NCI-H1092 treated with DMSO at 0.1 percent for 48 hours (cell line): ENCODE measurements around the gene DNAH7.

ENCODE experiments used
- DNase-seq: peaks from one replicate; lab custom pipeline; 2025; lab: John Stamatoyannopoulos, UW

The DNAH7 gene

DNA sequence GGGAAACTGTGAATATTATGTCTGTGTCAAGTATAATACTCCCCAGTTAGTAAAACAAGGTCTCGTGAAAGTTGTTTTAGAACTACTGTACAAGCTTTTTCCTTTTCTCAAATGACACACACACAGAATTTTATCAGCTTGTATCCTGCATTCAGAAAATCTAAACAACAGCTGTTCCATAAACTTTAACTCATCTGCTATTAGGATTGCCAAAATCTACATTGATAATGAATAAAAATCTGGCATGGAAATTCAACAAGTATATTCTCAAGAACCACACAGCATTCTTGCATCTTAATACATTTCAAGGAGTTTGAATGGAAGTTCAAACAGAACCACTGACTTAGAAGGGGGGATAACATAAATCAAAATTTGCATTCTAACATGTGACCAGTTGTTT lies 260.4 kb downstream of the DNAH7 start:
- no peak for DNase-seq

DNA sequence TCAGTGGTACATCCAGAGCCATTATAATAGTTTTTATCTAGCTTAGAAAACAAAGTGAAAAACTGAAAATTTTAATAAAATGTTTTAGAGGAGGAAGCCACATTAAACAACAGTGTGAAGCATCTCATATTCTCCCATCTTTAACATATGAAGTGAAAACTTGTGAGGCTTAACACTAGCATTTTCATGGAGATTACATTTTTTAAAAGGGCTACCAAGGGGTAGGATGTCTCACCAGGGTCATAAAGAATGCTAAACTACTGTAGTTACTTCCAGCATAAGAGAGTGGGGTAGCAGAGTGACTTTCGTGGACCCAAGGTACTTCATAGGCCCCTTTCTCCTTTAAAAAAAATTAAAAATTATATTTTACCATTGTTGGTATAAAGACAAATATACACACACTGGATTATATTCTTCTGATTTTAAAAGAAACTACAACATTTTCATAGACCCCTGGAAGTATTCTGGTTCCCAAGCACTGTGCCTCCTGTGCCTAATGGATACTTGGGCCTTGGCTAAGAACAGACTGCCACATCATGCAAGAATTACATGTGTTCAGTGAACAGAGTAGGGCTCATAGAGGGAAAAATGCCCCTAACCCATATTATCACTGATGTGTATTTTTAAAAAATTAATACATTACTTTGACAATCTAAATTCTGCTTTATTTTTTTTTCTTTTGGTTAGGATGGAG lies 263.2 kb downstream of the DNAH7 start:
- DNase-seq, result no peak

DNA sequence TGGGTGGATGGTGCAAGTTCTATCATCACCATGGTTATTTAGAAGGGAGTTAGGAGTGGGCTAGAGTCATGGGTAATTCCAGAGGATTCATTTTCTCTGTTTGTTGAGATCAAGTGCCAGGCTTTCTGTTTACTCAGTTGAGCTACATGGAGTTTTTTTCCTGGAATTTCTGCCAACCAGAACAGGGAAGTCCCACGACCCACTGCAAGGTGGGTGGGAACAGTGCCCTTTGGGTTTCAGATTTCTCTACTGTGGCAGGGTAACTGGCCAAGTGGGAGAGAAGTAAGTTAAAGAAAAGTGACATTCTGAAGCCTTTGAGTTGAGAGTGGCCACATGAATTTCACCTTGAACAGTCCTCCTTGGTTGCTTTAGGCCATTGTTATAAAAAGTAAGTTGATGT lies 272.8 kb downstream of the DNAH7 start:
- DNase-seq, result no peak

- no peak for DNase-seq
These were observed 274.8 kb downstream of the DNAH7 start for GRCh38 chr2:195793881-195794280.

DNA sequence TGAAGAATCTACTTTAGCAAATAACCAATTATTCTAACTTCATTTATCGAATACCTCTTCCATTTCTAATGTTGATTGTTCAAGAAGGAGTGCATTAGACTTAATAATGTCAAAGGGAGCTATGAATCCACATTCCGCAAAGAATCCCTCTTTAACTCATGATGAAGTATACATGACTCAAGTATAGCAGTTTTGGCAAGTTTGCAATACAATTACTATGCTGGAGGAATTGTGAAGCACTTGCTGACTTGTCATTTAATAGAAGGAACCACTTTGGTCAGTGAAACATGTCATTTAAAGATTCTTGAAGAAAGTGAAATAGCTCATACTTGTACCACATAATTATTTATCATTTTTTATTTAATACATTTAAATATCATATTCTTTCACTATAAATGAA lies 286.5 kb downstream of the DNAH7 start:
- DNase-seq, result no peak

DNA sequence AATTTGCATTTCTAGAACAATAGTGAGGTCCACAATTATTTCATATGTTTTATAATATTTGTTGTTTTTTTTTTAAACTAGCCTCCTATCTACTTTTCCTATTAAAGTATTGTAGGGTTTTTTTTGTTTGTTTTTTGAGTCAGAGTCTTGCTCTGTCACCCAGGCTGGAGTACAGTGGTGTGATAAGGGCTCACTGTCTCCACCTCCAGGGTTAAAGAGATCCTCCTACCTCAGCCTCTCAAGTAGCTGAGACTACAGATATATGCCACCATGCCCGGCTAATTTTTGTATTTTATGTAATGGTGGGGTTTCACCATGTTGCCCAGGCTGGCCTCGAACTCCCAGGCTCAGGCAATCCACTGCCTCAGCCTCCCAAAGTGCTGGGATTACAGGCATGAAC lies 289.1 kb downstream of the DNAH7 start:
- DNase-seq, result no peak

- DNase-seq, result no peak
These were observed 298.7 kb downstream of the DNAH7 start for GRCh38 chr2:195769975-195770374.

GRCh38 chr2:195768431-195768830 lies 300.2 kb downstream of the DNAH7 start:
- no peak for DNase-seq

GRCh38 chr2:195766691-195767090 lies 301.9 kb downstream of the DNAH7 start:
- DNase-seq, result no peak

DNA sequence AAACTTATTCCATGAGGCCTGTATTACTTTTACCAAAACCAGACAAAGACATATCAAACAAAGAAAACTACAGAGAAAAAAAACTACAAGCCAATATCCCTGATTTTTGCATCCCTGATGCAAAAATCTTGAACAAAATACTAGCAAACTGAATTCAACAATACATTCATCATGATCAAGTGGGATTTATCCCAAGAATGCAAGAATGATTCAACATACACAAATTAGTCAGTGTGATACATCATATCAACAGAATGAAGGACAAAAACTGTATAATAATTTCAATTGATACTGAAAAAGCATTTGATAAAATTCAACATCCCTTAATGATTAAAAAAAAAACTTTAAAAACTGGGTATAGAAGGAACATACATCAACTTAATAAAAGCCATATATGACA lies 304.8 kb downstream of the DNAH7 start:
- no peak for DNase-seq

- DNase-seq, result no peak
These were observed 308.8 kb downstream of the DNAH7 start for GRCh38 chr2:195759877-195760276.

GRCh38 chr2:195758846-195759245 lies 309.8 kb downstream of the DNAH7 start:
- no peak for DNase-seq

DNA sequence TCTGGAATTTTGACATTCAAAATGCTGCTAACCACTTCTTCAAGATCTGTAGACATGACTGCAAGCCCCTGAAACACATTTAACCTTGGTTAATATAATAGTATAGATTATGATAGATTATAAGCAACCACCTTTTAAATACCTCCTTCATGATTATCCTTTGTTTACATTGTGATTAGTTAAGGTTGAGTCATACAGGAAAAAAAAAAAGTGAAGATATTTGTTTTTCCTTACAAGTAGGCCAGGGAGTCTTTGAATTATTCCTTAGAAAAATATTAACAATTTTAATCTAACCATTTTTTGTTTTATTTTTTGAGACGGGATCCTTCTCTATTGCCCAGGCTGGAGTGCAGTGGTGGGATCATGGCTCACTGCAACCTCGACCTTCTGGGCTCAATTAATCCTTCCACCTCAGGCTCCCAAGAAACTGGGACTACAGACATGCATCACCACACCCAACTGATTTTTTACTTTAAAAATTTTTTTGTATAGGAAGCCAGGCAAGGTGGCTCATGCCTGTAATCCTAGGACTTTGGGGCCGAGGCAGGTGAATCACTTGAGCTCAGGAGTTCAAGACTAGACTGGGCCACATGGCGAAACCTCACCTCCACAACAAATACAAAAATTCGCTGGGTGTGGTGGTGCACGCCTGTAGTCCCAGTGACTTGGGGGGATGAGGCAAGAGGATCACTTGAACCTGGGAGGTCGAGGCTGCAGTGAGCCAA lies 312.3 kb downstream of the DNAH7 start:
- no peak for DNase-seq

GRCh38 chr2:195741191-195741590 lies 327.4 kb downstream of the DNAH7 start:
- no peak for DNase-seq

DNA sequence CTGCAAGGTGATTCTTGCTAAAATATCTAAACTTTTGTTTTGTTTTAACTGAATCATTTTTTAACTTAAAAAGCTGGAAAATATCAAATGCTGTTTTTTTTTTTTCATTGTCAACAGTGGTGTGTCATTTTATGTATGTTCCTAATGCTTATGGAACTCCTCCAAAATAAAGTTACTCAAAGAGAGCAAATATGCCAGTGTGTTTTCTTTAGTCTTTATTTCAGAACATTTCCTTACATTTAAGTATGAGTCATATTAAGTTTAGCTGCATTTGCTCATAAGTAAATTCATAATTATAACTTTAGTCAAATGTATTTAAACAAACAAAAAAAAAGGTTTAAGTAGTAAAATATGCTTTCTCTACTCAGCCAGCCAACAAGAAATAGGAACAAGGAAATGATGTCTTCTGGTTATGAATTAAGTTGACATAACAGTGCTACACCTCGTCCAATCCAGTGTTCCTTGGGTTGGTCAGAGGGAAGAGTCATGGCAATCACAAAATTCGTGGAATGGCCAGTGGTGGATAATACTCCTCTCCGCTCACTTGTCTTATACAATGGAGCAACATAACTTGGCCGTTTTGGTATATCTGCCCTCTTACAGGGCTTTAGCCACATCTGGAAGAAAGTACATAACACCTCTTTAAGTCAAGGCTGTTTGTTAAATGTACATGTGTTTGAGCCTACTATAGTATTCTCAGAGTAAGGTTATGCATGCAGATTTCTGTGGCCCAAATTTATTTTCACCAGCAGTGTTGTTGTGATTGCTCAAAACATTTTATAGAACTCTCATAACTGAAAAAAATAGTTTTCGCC lies 330.9 kb downstream of the DNAH7 start:
- no peak for DNase-seq

GRCh38 chr2:195735347-195735746 lies 333.3 kb downstream of the DNAH7 start:
- no peak for DNase-seq

DNA sequence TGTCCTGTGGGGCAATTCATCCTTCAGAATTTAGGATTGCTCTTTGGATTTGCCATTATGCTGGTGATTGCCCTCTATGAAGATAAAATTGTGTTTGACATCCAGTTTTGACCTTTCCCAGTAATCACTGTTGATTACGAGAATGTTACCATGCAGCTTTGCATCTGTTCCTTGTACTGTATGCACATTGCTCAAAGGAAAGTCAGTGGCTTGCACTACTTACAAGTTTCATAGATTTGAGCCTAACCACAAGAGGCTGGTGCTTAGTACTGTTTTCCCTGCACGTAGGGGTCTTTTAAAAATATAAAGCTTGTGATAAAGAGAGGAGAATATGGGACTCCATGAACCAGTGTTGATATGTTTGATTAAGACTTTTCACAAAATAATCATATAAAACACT lies 333.7 kb downstream of the DNAH7 start:
- DNase-seq, result no peak

- no peak for DNase-seq
These were observed 334.2 kb downstream of the DNAH7 start for GRCh38 chr2:195734395-195734794.

DNA sequence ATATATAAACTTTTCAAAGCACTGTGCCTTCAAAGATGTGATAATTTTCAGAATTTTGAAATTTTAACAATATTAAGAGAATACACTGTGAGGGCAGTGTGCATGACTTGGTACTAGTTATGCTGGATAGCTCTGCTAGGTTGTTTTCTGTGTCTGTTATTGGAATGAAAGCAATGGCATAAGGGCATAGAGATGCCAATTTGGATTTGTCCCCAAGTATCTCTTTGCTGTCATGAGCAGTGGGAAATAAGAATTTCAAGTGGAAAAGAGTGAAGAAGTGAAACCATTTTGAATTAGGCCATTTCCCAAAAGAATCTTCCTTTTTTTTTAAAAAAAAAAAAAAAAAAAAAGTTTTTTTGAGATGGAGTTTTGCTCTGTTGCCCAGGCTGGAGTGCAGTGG lies 334.8 kb downstream of the DNAH7 start:
- no peak for DNase-seq

- no peak for DNase-seq
These were observed 336.1 kb downstream of the DNAH7 start for GRCh38 chr2:195732574-195732973.

GRCh38 chr2:195730912-195731311 lies 337.7 kb downstream of the DNAH7 start:
- DNase-seq, result no peak

DNA sequence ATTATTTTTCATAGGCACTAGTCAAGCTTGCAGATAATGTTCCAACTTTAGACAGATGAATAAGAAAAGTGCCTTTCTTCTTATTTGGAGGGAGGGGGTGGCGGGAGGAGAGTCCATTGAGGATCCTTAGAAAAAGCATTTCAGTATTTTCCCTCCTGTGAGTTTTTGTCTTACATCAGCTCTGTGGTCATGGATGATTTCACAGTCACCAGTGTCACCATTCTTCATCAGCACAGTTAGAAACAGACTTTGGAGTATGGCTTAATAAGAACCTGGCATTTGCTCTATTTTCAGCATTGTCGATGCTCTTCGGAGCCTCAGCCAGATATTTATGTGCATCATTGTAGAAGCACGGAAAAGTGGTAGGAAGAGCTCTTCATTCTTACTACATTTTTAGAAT lies 341.5 kb downstream of the DNAH7 start:
- DNase-seq, result no peak

DNA sequence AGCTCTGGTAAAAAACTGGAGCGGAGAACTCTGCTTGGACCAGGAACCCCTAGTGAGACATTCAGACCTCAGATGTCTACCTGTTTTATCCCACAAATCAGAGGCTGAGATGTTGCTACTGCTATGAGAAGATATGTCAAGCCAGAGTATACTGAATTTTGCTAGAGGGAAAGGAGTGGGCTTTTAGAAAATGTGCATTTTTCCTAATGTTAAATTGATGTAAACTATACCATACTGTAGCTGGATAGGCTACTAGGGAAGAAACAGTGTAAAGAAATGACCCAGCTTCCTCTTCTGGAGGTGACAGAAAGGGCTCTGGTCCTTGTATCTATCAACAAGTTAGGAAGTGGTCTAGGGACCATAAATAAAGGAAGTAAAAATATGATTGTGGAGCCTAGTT lies 346.6 kb downstream of the DNAH7 start:
- no peak for DNase-seq
